ENCODE measurements around the gene SLC25A12.
"Not testable (repeated sequence)": the region's sequence is repeated elsewhere in the genome, so short reads cannot be mapped to it uniquely, and the experiment has no call there.

The SLC25A12 gene, protein sequence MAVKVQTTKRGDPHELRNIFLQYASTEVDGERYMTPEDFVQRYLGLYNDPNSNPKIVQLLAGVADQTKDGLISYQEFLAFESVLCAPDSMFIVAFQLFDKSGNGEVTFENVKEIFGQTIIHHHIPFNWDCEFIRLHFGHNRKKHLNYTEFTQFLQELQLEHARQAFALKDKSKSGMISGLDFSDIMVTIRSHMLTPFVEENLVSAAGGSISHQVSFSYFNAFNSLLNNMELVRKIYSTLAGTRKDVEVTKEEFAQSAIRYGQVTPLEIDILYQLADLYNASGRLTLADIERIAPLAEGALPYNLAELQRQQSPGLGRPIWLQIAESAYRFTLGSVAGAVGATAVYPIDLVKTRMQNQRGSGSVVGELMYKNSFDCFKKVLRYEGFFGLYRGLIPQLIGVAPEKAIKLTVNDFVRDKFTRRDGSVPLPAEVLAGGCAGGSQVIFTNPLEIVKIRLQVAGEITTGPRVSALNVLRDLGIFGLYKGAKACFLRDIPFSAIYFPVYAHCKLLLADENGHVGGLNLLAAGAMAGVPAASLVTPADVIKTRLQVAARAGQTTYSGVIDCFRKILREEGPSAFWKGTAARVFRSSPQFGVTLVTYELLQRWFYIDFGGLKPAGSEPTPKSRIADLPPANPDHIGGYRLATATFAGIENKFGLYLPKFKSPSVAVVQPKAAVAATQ

DNA sequence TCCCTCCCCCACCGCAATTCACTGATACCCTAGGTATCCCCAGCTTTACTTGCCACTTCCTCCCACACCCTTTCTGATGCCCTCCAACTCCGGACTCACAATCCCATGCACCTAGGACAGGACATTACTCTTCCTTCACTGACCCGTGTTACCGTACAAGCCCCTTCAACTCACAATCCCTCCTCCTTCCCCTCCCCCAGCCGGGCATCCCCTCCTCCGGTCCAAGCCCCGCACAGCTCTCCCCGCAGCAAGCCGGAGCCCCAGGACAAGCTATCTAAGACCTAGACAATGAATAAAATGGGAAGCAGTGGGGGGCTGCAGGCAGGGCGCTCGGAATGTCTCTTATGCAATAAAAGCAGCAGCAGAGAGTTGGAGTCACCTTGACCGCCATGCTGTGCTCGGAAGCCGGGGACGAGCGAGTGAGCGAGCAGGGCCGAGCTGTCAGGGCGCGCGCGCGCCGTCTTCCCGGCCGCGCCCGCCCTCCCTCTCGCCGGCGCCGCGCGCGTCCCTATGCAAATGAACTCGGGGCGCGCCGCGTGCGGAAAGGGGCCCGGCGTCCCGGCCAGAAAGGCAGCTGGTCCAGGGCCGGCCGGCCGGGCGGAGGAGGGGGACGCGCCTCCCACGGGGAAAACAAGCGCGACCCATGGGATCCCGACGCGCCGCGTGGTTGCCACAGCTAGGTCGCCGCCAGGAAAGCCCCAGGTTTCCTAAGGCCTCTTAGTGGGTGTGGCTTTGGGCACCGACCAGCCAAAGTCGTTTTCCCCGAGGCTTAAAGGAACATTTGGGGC is at the start of gene SLC25A12:
SLC25A12 (minus strand) TSS at position 421 of the 788 bp plus-strand sequence; CDS start at position 391, 30 bp downstream.
- peak; percentile 85 for DNase-seq (ENCODE audit: low read depth)

DNA sequence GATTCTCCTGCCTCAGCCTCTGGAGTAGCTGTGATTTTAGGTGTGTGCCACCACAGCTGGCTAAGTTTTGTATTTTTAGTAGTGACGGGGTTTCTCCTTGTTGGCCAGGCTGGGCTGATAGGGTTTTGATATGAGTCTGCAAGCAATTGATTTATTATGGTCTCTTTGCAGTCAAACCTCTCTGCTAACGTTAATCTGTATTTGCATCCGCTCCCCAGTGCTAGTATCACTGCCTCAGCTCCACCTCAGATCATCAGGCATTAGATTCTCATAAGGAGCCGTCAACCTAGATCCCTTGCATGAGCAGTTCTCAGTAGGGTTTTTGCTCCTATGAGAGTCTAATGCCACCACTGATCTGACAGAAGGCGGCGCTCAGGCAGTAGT is 47.3 kb upstream of the SLC25A12 start:
- DNase-seq (ENCODE audit: low read depth): no peak

GRCh38 chr2:171939743-171940071 is 45.7 kb upstream of the SLC25A12 start:
- no peak for DNase-seq (ENCODE audit: low read depth)

GRCh38 chr2:171939058-171939742 is 45.2 kb upstream of the SLC25A12 start:
- no peak for DNase-seq (ENCODE audit: low read depth)

DNA sequence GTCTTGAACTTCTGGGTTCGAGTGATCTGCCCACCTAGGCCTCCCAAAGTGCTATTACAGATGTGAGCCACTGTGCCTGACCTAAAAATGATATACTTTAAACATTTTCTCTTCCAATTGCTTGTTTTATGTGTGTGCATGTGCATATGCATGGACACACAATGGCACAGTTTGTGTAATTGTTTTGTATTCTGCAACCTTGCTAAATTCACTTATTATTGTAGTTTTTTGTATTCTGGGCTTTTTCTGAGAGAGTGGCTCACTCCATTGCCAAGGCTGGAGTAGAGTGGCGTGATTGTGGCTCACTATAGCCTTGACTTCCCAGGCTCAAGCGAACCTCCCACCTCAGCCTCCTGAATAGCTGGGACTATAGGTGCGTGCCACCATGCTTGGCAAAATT is 36.3 kb upstream of the SLC25A12 start:
- DNase-seq (ENCODE audit: low read depth): no peak

DNA sequence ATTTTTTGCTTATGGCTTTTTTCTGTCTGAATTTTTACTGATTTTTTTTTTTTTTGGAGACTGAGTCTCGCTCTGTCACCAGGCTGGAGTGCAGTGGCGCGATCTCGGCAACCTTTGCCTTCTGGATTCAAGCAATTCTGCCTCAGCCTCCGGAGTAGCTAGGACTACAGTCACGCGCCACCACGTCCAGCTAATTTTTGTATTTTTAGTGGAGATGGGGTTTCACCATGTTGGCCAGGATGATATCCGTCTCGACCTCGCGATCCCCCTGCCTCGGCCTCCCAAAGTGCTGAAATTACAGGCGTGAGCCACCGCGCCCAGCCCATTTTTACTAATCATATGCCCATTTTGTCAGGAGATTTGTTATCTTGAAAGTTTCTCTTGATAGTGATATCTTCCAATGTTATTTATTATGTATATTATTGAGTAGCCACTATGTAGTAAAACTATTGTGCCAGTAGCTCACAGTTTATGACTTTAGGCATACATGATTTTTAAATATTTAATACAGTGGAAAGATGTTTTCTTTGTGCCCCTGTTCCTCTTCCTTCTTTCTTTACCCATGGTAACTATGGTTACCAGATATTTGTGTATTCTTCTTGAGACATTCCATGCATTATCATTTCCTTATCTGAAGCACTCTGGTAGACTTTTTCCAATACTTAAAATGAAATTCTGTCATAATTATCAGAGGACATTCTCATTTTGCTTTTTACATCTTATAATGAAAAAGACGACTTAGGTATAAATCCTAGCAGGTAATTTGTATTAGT is 30.3 kb upstream of the SLC25A12 start:
- DNase-seq (ENCODE audit: low read depth): no peak

DNA sequence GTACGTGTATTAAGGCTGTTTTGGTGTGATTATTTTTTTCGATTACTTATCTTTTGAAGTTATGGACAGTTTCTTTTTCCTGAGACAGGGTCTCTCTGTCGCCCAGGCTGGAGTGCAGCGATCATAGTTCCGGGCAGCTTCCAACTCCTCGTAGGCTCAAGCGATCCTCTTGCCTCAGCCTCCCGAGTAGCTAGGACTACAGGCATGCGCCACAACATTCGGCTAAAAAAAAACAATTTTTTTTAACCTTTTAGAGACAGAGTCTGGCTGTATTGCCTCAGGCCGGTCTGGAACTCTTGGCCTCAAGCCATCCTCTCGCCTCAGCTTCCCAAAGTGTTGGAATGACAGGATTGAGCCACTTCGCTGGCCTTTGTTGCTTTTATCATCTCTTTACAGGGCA is 29.2 kb upstream of the SLC25A12 start:
- DNase-seq (ENCODE audit: low read depth): peak; percentile 49

- DNase-seq (ENCODE audit: low read depth): peak; percentile 98
Observed at GRCh38 chr2:171922230-171923022, 28.4 kb upstream of the SLC25A12 start, which contains the start of gene HAT1. Gene HAT1 (plus strand): TSS chr2:171922461. CDS start chr2:171922501, 40 bp downstream.

DNA sequence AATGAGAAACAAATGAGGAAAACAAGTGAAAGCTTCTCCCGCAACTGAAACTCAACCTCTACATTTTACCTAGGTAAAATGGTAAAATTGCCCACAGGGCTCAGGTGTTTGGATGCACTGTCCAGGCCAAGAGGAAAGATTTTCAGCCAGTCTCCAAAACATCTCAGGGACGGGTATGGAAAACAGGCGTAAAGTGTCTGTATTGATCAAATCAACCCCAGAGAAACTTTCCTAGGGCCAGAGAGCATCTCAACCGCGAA is 27.9 kb upstream of the SLC25A12 start:
- no peak for DNase-seq (ENCODE audit: low read depth)

GRCh38 chr2:171919453-171919852 is 25.4 kb upstream of the SLC25A12 start:
- DNase-seq (ENCODE audit: low read depth): no peak

DNA sequence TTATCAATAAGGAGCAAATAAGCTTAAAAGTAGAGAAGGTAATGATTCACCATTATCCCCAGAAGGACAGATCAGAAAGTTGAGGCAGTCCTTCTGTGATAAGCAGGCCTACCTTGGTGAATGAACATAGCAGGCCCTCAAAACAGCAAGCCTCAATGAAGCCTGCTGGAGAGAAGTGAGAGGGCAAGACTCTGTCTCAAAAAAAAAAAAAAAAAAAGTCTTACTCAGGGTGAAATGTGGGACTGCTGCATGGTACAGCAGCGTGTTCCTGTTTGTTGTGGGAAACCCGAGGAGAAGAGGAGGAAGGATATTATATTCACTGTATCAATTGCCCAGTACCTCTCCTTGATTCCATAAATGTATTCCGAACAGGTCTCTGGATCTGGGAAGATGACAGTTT is 19.5 kb upstream of the SLC25A12 start:
- DNase-seq (ENCODE audit: low read depth): no peak

GRCh38 chr2:171910494-171910893 is 16.4 kb upstream of the SLC25A12 start:
- no peak for DNase-seq (ENCODE audit: low read depth)

DNA sequence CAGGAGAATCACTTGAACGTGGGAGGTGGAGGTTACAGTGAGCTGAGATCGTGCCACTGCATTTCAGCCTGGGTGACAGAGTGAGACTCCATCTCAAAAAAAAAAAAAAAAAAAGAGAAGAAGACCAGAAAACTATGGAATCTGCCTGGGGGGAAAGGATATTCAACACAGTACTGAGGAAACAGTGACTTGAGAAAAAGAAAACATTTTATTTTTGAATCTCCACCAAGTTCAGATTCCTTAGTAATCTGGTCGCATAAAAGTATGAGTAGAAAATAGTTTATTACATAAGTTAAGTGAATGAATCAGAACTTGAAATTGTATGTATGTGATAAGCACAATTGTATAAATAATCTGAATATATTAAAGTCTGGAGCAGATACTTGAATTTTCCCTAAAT is 15.2 kb upstream of the SLC25A12 start:
- no peak for DNase-seq (ENCODE audit: low read depth)

DNA sequence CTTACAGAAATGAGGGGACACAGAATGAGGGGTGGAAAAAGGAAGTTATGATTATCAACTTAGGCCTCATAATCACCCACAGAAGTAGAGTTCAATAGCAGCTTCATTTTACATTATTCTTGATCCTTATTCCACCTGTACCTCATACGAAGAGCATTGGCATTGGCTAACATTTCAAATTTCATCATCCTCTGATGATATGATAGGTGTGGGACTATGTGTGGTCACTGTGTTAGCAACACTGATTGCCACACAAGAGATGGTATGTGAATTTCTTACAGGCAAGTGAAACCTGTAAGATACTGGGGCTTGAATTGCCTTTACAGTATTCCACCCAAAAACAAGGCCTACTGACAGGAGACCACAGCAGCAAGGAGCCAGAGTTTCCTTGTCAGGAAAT is 14.2 kb upstream of the SLC25A12 start:
- DNase-seq (ENCODE audit: low read depth): no peak

GRCh38 chr2:171902840-171903420 is 8.9 kb upstream of the SLC25A12 start:
- DNase-seq (ENCODE audit: low read depth): no peak

DNA sequence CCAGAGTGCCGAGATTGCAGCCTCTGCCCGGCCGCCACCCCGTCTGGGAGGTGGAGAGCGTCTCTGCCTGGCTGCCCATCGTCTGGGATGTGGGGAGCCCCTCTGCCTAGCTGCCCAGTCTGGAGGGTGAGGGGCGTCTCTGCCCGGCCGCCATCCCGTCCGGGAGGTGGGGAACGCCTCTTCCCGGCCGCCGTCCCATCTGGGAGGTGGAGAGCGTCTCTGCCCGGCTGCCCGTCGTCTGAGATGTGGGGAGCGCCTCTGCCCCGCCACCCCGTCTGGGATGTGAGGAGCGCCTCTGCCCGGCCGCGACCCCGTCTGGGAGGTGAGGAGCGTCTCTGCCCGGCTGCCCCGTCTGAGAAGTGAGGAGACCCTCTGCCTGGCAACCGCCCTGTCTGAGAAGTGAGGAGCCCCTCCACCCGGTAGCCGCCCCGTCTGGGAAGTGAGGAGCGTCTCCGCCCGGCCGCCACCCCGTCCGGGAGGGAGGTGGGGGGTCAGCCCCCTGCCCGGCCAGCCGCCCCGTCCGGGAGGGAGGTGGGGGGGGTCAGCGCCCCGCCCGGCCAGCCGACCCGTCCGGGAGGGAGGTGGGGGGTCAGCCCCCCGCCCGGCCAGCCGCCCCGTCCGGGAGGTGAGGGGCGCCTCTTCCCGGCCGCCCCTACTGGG is 5.7 kb upstream of the SLC25A12 start:
- DNase-seq (ENCODE audit: low read depth): not testable (repeated sequence)

- no peak for DNase-seq (ENCODE audit: low read depth)
Observed at GRCh38 chr2:171895786-171896185, 1.7 kb upstream of the SLC25A12 start.

- no peak for DNase-seq (ENCODE audit: low read depth)
Observed at GRCh38 chr2:171894612-171894947, 536 bp upstream of the SLC25A12 start.

GRCh38 chr2:171893196-171893823 is 734 bp downstream of the SLC25A12 start:
- peak; percentile 11 for DNase-seq (ENCODE audit: low read depth)

DNA sequence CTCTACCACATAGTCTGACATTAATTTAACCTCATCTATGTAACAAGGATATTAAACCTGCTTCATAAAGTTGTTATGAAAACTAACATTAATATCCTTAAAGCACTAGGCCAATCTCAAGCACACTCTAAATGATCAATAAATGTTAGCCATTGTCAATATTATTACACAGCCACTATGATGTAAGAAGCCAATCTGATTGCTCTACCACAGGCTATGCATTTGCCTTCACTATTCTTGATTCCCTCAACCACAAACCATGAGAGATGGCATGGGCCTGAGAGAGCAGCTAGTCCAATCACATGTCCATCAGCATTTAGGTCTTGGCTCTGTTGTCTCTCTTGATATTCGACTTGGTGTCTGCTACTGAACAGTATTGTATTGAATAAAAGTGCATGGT is 4.2 kb downstream of the SLC25A12 start:
- DNase-seq (ENCODE audit: low read depth): no peak
